SK-N-MC (cell line): ENCODE data around the gene PES1.

Source experiments
- EZH2 ChIP-seq: fragments of 200-600 bp; sonication (generic); IDR thresholded peaks from one replicate; pipeline ENCODE4 v1.6.1; 2017; ENCODE audit warnings: antibody characterized with exemption
- POLR2AphosphoS5 ChIP-seq: IDR thresholded peaks from 2 replicates; pipeline ENCODE4 v1.6.1; 2012; ENCODE audit warnings: mild to moderate bottlenecking, low read depth, low read length, borderline replicate concordance

- TF ChIP-seq POLR2AphosphoS5 (no peak), EZH2 (no peak)
These were observed 46.0 kb upstream of the PES1 start for GRCh38 chr22:30637701-30638114.
